H1 (cell line): ENCODE results near the gene ISX. TPM values are rescaled to one million over a fixed set of nuclear protein-coding genes. Genes with fewer than 3 reads are reported as not detected.

ENCODE experiments used
- CEBPB ChIP-seq: IDR thresholded peaks from 2 replicates; pipeline ENCODE4 v1.6.1; 2012; ENCODE audit warnings: low read depth, low read length
- FOSL1 ChIP-seq: IDR thresholded peaks from 2 replicates; pipeline ENCODE4 v1.6.1; 2011; ENCODE audit warnings: mild to moderate bottlenecking, low read depth, low read length, moderate library complexity; ENCODE audit not compliant: insufficient read depth
- MAFK ChIP-seq: IDR thresholded peaks from 2 replicates; pipeline ENCODE4 v1.6.1; 2012; ENCODE audit warnings: low read depth, mild to moderate bottlenecking, improper control_type of control experiment, low read length
- SRF ChIP-seq: IDR thresholded peaks from 2 replicates; pipeline ENCODE4 v1.6.1; 2011; ENCODE audit warnings: mild to moderate bottlenecking, low read depth, low read length, moderate library complexity
- TCF12 ChIP-seq: IDR thresholded peaks from 2 replicates; pipeline ENCODE4 v1.6.1; 2011; ENCODE audit warnings: low read depth, mild to moderate bottlenecking, low read length
- polyA plus RNA-seq, 7 experiments: library from polyadenylated mRNA; depleted of rRNA in 3 of 7; stranded (reverse) in 5 of 7; unstranded in 2 of 7; fragments of >200 nt in 5 of 7; fragments of 200-250 nt in 2 of 7; gene quantifications; 1 replicate in 5 of 7; 2 replicates in 1 of 7; 4 replicates in 1 of 7; pipeline versions ENCODE4 v1.2.1 to v1.2.3, GENCODE V29; 2011 to 2013; ENCODE audit warnings: missing spikeins in 2 of 7, mixed read lengths in 2 of 7
- total RNA-seq: library from RNA; stranded (reverse); fragmentation: NEBNext Ultra II Directional; extraction: Animal tissue kit (Norgen Biotek cat#: 25700); gene quantifications from 2 replicates; pipeline ENCODE4 v1.2.1, GENCODE V29; 2021

Gene ISX
- total and polyA plus RNA-seq, 2 of the 8 experiments (the other 6 are each of a cell fraction or from before 2014, with no cell fraction given): not detected

- TF ChIP-seq CEBPB (no peak), SRF (no peak), FOSL1 (no peak), MAFK (no peak), TCF12 (no peak)
Measured at GRCh38 chr22:35054064-35054463, 11.9 kb upstream of the ISX start (continued).
